Activated naive CD4-positive, alpha-beta T cell treated with anti-CD3 and anti-CD28 coated beads, Interleukin-2, amount 10 ng/mL, durations not matched to agents 7 days and 5 days (primary cell): ENCODE results near the gene PTGFRN.
"Not testable (repeated sequence)": the region's sequence is repeated elsewhere in the genome, so short reads cannot be mapped to it uniquely, and the experiment has no call there.

Experiments used
- CTCF ChIA-PET: fragments of 350-600 bp; sonication (Branson Sonifier 250); formaldehyde crosslinking; loops from one replicate; lab custom pipeline; 2021; ENCODE audit warnings: antibody characterized with exemption; lab: Charles Lee
- DNase-seq: peaks from one replicate; pipeline ENCODE4 v3.0.0-alpha.2; 2020
- H3K27ac Mint-ChIP-seq: one replicate; pipeline ENCODE4 v1.8.0; 2021; ENCODE audit warnings: mild to moderate bottlenecking, moderate library complexity, mixed read lengths
- H3K27me3 Mint-ChIP-seq: one replicate; pipeline ENCODE4 v1.8.0; 2021; ENCODE audit warnings: mild to moderate bottlenecking, mixed read lengths
- H3K36me3 Mint-ChIP-seq: one replicate; pipeline ENCODE4 v1.8.0; 2021; ENCODE audit warnings: mixed read lengths
- H3K4me1 Mint-ChIP-seq: one replicate; pipeline ENCODE4 v1.8.0; 2021; ENCODE audit warnings: mixed read lengths
- H3K4me3 Mint-ChIP-seq: one replicate; pipeline ENCODE4 v1.8.0; 2021; ENCODE audit warnings: mild to moderate bottlenecking, moderate library complexity, mixed read lengths
- H3K9me3 Mint-ChIP-seq: one replicate; pipeline ENCODE4 v1.8.0; 2021; ENCODE audit warnings: mixed read lengths

Gene PTGFRN

DNA sequence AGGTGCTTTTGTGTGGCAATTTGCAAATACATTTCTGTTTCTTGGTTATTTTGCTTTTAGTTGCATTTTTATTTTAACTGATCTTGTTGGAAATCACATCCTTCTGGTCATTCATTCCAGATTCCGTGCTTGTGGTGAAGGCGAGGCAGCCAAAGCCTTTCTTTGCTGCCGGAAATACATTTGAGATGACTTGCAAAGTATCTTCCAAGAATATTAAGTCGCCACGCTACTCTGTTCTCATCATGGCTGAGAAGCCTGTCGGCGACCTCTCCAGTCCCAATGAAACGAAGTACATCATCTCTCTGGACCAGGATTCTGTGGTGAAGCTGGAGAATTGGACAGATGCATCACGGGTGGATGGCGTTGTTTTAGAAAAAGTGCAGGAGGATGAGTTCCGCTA lies 57.1 kb downstream of the PTGFRN start:
- H3K4me1 Mint-ChIP-seq = no peaks in the 10 kb centered on the region
- no peaks in the 10 kb centered on the region for H3K36me3 Mint-ChIP-seq
- no peaks in the 10 kb centered on the region for H3K9me3 Mint-ChIP-seq
- no peak for DNase-seq
- no peak overlapping the region for H3K27ac Mint-ChIP-seq
- no peak overlapping the region for H3K4me3 Mint-ChIP-seq
- no peaks in the 10 kb centered on the region for H3K27me3 Mint-ChIP-seq
- CTCF ChIA-PET = no interaction called here

- H3K4me1 Mint-ChIP-seq = no peaks in the 10 kb centered on the region
- CTCF ChIA-PET = no interaction called here
- no peak overlapping the region for H3K4me3 Mint-ChIP-seq
- H3K9me3 Mint-ChIP-seq = no peaks in the 10 kb centered on the region
- no peaks in the 10 kb centered on the region for H3K27me3 Mint-ChIP-seq
- no peaks in the 10 kb centered on the region for H3K36me3 Mint-ChIP-seq
- no peak overlapping the region for H3K27ac Mint-ChIP-seq
- no peak for DNase-seq
These were observed 59.0 kb downstream of the PTGFRN start for GRCh38 chr1:116968724-116969123.

DNA sequence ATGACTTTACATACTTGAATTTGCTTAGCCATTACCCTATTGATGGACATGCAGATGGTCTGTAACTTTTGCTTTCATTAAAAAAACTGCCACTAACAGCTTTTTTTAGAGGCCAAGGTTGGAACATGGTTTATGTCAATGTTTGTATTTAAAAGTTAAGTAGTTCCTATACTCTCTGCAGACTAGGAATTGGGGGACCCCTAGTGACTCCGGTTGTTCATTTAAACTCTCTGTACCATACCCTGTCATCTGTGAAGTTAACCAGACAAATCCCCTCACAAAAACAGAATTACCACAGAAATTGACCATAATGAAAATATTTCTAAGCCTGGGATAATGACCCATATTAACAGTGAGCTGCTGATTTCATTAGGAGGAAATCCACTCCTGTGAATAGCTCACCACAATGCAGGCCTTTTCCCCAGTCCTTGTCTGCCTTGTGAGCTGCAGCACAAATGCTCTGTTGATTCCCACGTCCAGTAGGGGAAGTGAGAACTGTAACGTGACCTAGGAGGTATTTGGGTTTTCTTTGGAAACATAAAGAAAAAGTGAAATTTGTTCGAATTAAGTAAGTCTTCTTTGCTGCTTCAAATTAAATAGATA lies 61.6 kb downstream of the PTGFRN start:
- no peaks in the 10 kb centered on the region for H3K9me3 Mint-ChIP-seq
- no peaks in the 10 kb centered on the region for H3K27me3 Mint-ChIP-seq
- no peaks in the 10 kb centered on the region for H3K36me3 Mint-ChIP-seq
- no peak overlapping the region for H3K4me3 Mint-ChIP-seq
- DNase-seq = no peak
- H3K4me1 Mint-ChIP-seq = no peaks in the 10 kb centered on the region
- CTCF ChIA-PET = no interaction called here
- H3K27ac Mint-ChIP-seq = no peak overlapping the region

- CTCF ChIA-PET = no interaction called here
- Mint-ChIP-seq H3K36me3 (no peaks in the 10 kb centered on the region), H3K27ac (no peak overlapping the region), H3K4me3 (no peak overlapping the region), H3K27me3 (no peaks in the 10 kb centered on the region), H3K4me1 (no peaks in the 10 kb centered on the region), H3K9me3 (no peaks in the 10 kb centered on the region)
- DNase-seq = no peak
These were observed 62.4 kb downstream of the PTGFRN start for GRCh38 chr1:116971965-116972673.

GRCh38 chr1:116972674-116973030 lies 62.9 kb downstream of the PTGFRN start:
- Mint-ChIP-seq H3K4me1 (no peaks in the 10 kb centered on the region), H3K27me3 (no peaks in the 10 kb centered on the region), H3K4me3 (no peak overlapping the region), H3K27ac (no peak overlapping the region), H3K9me3 (no peaks in the 10 kb centered on the region), H3K36me3 (no peaks in the 10 kb centered on the region)
- CTCF ChIA-PET = no interaction called here
- DNase-seq = no peak

GRCh38 chr1:116980309-116980708 lies 70.6 kb downstream of the PTGFRN start:
- H3K36me3 Mint-ChIP-seq, H3K9me3 Mint-ChIP-seq, CTCF ChIA-PET, H3K4me1 Mint-ChIP-seq, DNase-seq, H3K4me3 Mint-ChIP-seq, H3K27me3 Mint-ChIP-seq, H3K27ac Mint-ChIP-seq: not testable (repeated sequence)

GRCh38 chr1:116981521-116982037 lies 71.9 kb downstream of the PTGFRN start:
- Mint-ChIP-seq H3K4me1 (peaks cover 13% of the 10 kb centered on the region), H3K27ac (no peak overlapping the region), H3K4me3 (no peak overlapping the region), H3K27me3 (no peaks in the 10 kb centered on the region), H3K9me3 (no peaks in the 10 kb centered on the region), H3K36me3 (no peaks in the 10 kb centered on the region)
- DNase-seq = no peak
- CTCF ChIA-PET = no interaction called here

DNA sequence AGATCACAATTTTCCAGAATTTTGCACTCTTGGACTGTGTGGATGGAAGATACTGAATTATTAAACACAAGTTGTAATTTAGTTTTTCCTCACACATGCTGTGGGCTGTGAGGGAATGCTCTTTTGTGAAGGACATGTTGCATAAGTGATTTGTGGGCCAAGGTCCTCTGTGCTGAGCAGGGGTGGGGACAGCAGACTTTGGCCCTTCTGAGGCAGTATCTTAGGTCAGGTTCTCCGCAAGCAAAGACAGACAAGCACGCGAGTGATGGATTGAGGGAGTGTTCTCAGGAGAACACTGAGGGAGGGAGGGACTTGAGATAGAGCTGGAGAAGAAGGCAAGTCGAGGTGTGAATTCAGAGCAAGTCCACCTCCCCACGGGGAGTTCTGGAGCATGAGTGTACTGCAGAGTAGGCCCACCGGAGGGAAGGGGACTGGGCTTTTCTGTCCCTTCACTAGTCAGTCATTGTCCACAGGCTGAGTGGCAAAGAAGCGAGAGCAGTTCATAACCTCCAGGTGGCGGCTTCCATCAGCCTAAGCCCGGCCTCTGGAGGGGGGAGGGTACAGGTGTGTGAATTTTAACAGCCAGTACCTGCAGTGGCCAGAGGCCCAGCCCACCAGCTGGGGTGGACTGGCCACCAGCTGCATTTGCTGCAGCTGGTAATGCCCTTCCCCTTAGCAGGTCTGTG lies 72.7 kb downstream of the PTGFRN start:
- Mint-ChIP-seq H3K27me3 (no peaks in the 10 kb centered on the region), H3K27ac (no peak overlapping the region), H3K4me1 (peaks cover 22% of the 10 kb centered on the region), H3K4me3 (no peak overlapping the region), H3K36me3 (no peaks in the 10 kb centered on the region), H3K9me3 (no peaks in the 10 kb centered on the region)
- DNase-seq = no peak
- CTCF ChIA-PET = no interaction called here

DNA sequence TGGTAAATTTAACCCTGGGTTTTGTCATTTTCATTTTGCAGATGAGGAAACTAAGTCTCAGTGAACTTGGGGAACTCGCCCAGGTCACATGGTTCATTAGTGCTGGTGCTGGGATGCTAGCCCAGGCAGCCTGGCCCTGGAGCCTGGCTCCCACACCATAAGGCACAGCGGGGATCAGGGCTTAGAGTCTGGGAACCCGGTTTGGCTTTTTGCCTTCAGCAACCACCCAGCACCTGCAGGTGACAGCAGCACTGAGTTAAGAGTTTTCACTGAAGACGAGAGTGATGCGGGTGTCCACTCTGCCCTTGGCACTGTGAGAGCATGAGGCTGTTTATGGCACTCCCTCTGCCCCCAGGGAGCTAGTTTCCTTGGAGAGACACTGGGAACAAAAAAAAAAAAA lies 73.4 kb downstream of the PTGFRN start:
- peaks cover 28% of the 10 kb centered on the region for H3K4me1 Mint-ChIP-seq
- DNase-seq = no peak
- no peaks in the 10 kb centered on the region for H3K36me3 Mint-ChIP-seq
- no peaks in the 10 kb centered on the region for H3K9me3 Mint-ChIP-seq
- no peak overlapping the region for H3K27ac Mint-ChIP-seq
- no peaks in the 10 kb centered on the region for H3K27me3 Mint-ChIP-seq
- CTCF ChIA-PET = no interaction called here
- H3K4me3 Mint-ChIP-seq = no peak overlapping the region

GRCh38 chr1:116983678-116984077 lies 74.0 kb downstream of the PTGFRN start:
- H3K27me3 Mint-ChIP-seq = no peaks in the 10 kb centered on the region
- CTCF ChIA-PET = no interaction called here
- no peaks in the 10 kb centered on the region for H3K9me3 Mint-ChIP-seq
- no peak for DNase-seq
- no peaks in the 10 kb centered on the region for H3K36me3 Mint-ChIP-seq
- no peak overlapping the region for H3K4me3 Mint-ChIP-seq
- H3K27ac Mint-ChIP-seq = no peak overlapping the region
- peaks cover 34% of the 10 kb centered on the region for H3K4me1 Mint-ChIP-seq

GRCh38 chr1:116984406-116985160 lies 74.9 kb downstream of the PTGFRN start:
- H3K27ac Mint-ChIP-seq = no peak overlapping the region
- H3K27me3 Mint-ChIP-seq = no peaks in the 10 kb centered on the region
- no peaks in the 10 kb centered on the region for H3K9me3 Mint-ChIP-seq
- no peak overlapping the region for H3K4me3 Mint-ChIP-seq
- no peak for DNase-seq
- peaks cover 35% of the 10 kb centered on the region for H3K4me1 Mint-ChIP-seq
- H3K36me3 Mint-ChIP-seq = no peaks in the 10 kb centered on the region
- CTCF ChIA-PET = interaction anchor here (3.0 kb wide), 1 partner anchor 259 kb away, joined by 13 read pairs; no protein-coding TSS in a partner anchor

DNA sequence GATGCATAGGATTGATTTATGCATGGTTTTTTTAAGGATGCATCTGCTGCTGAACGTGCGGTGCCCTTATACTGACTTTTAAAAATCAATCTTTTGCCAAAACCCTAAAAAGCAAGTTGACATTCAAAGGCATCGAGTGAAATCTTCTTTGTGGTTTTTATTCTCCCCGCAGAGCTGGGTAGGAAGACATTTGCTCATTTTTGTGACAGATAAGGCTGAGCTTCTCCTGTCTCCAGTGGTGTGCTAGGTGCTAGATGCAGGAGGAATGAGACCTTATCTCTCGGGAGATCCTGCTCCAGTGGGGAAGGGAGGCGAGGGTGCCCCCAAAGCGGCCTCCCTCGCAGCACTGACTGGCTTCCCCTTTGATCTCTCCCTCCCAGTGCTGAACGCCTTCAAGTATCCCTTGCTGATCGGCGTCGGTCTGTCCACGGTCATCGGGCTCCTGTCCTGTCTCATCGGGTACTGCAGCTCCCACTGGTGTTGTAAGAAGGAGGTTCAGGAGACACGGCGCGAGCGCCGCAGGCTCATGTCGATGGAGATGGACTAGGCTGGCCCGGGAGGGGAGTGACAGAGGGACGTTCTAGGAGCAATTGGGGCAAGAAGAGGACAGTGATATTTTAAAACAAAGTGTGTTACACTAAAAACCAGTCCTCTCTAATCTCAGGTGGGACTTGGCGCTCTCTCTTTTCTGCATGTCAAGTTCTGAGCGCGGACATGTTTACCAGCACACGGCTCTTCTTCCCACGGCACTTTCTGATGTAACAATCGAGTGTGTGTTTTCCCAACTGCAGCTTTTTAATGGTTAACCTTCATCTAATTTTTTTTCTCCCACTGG lies 76.9 kb downstream of the PTGFRN start:
- Mint-ChIP-seq H3K4me1 (peaks cover 48% of the 10 kb centered on the region), H3K27me3 (no peaks in the 10 kb centered on the region), H3K4me3 (peak overlapping the region; percentile 64), H3K9me3 (no peaks in the 10 kb centered on the region), H3K27ac (peak overlapping the region; percentile 88), H3K36me3 (no peaks in the 10 kb centered on the region)
- CTCF ChIA-PET = interaction anchor here (0.8 to 3.0 kb wide), 5 partner anchors 18 to 261 kb away, joined by 3 to 13 read pairs (median 3); no protein-coding TSS in a partner anchor
- peak; percentile 57 for DNase-seq

- Mint-ChIP-seq H3K27me3 (no peaks in the 10 kb centered on the region), H3K36me3 (no peaks in the 10 kb centered on the region), H3K4me1 (peaks cover 54% of the 10 kb centered on the region), H3K9me3 (no peaks in the 10 kb centered on the region), H3K4me3 (peak overlapping the region; percentile 64), H3K27ac (peak overlapping the region; percentile 88)
- CTCF ChIA-PET = interaction anchor here (0.8 to 3.0 kb wide), 3 partner anchors 17 to 261 kb away, joined by 3 to 13 read pairs (median 5); no protein-coding TSS in a partner anchor
- peak; percentile 83 for DNase-seq
These were observed 77.5 kb downstream of the PTGFRN start for GRCh38 chr1:116987256-116987555.
